ENCODE data around the gene PTPRJ. TPM values are rescaled to one million over a fixed set of nuclear protein-coding genes. Genes with fewer than 3 reads are reported as not detected.

PTPRJ gene
- polyA plus RNA-seq, 1 donor (not counting 4 experiments of a cell fraction or from before 2014, with no cell fraction given) = 0.84 TPM

- H2AFZ ChIP-seq (ENCODE audit: control insufficient read depth, low read length) = no peak overlapping the region
- no peaks in the 10 kb centered on the region for H3K79me2 ChIP-seq (ENCODE audit: control insufficient read depth, insufficient read depth, low read length)
- TF ChIP-seq CTCF (optimal IDR thresholded peaks at IDR 0.05 in 1 of 3, IDR thresholded peaks at IDR 0.05 in 1 of 3, conservative IDR thresholded peaks at IDR 0.05 in 1 of 3; ENCODE audit: extremely low read depth in 1 of 3, insufficient read depth in 2 of 3, low read length in 3 of 3) = no peak
- no peak for TF ChIP-seq EZH2 (IDR thresholded peaks at IDR 0.05; ENCODE audit: low read length)
- no peak for FAIRE-seq
- no peaks in the 10 kb centered on the region for H4K20me1 ChIP-seq (ENCODE audit: control insufficient read depth, extremely low read depth, insufficient read depth, low read length)
- dilution Hi-C loops (cut with MboI; ENCODE audit: extremely low pct_ligation_motif_present, low sequenced_read_pairs) = no loop called here
- no peaks in the 10 kb centered on the region for H3K9me3 ChIP-seq (ENCODE audit: control insufficient read depth, low read depth, low read length)
- H3K4me3 ChIP-seq (ENCODE audit: control insufficient read depth in 2 of 3, extremely low read depth in 1 of 3, insufficient read depth in 2 of 3, low read depth in 1 of 3, low read length in 3 of 3) = no peak overlapping the region
- H3K9ac ChIP-seq (ENCODE audit: control insufficient read depth, extremely low read depth, insufficient read depth, low read length) = no peak overlapping the region
- H3K9me1 ChIP-seq (ENCODE audit: control insufficient read depth, extremely low read depth, insufficient read depth, low read length) = no peaks in the 10 kb centered on the region
- no peak overlapping the region for H3K27ac ChIP-seq (ENCODE audit: control insufficient read depth, insufficient read depth, low read length)
- no peaks in the 10 kb centered on the region for H3K4me1 ChIP-seq (ENCODE audit: control insufficient read depth, extremely low read depth, insufficient read depth, low read length)
- H3K36me3 ChIP-seq (ENCODE audit: control insufficient read depth in 2 of 2, extremely low read depth in 1 of 2, insufficient read depth in 2 of 2, low read length in 2 of 2) = no peaks in the 10 kb centered on the region
- H3K4me2 ChIP-seq (ENCODE audit: control insufficient read depth, extremely low read depth, insufficient read depth, low read depth, low read length) = no peak overlapping the region
- DNase-seq (ENCODE audit: low read depth, low spot score) = no peak
- H3K27me3 ChIP-seq (ENCODE audit: control insufficient read depth, extremely low read depth, insufficient read depth, low read length) = no peaks in the 10 kb centered on the region
Measured at GRCh38 chr11:48091426-48092102, 111.2 kb downstream of the PTPRJ start.

GRCh38 chr11:48093323-48093722 is 113.0 kb downstream of the PTPRJ start:
- Histone ChIP-seq H3K9me1 (ENCODE audit: control insufficient read depth, extremely low read depth, insufficient read depth, low read length) (no peaks in the 10 kb centered on the region), H3K4me3 (ENCODE audit: control insufficient read depth in 2 of 3, extremely low read depth in 1 of 3, insufficient read depth in 2 of 3, low read depth in 1 of 3, low read length in 3 of 3) (no peak overlapping the region), H3K27me3 (ENCODE audit: control insufficient read depth, extremely low read depth, insufficient read depth, low read length) (no peaks in the 10 kb centered on the region), H3K4me1 (ENCODE audit: control insufficient read depth, extremely low read depth, insufficient read depth, low read length) (peaks cover 3% of the 10 kb centered on the region), H3K27ac (ENCODE audit: control insufficient read depth, insufficient read depth, low read length) (no peak overlapping the region), H4K20me1 (ENCODE audit: control insufficient read depth, extremely low read depth, insufficient read depth, low read length) (no peaks in the 10 kb centered on the region), H3K79me2 (ENCODE audit: control insufficient read depth, insufficient read depth, low read length) (no peaks in the 10 kb centered on the region), H3K36me3 (ENCODE audit: control insufficient read depth in 2 of 2, extremely low read depth in 1 of 2, insufficient read depth in 2 of 2, low read length in 2 of 2) (no peaks in the 10 kb centered on the region), H3K9me3 (ENCODE audit: control insufficient read depth, low read depth, low read length) (no peaks in the 10 kb centered on the region), H2AFZ (ENCODE audit: control insufficient read depth, low read length) (no peak overlapping the region), H3K9ac (ENCODE audit: control insufficient read depth, extremely low read depth, insufficient read depth, low read length) (no peak overlapping the region), H3K4me2 (ENCODE audit: control insufficient read depth, extremely low read depth, insufficient read depth, low read depth, low read length) (no peak overlapping the region)
- no peak for TF ChIP-seq CTCF (optimal IDR thresholded peaks at IDR 0.05 in 1 of 3, IDR thresholded peaks at IDR 0.05 in 1 of 3, conservative IDR thresholded peaks at IDR 0.05 in 1 of 3; ENCODE audit: extremely low read depth in 1 of 3, insufficient read depth in 2 of 3, low read length in 3 of 3)
- TF ChIP-seq EZH2 (IDR thresholded peaks at IDR 0.05; ENCODE audit: low read length) = no peak
- dilution Hi-C loops (cut with MboI; ENCODE audit: extremely low pct_ligation_motif_present, low sequenced_read_pairs) = no loop called here
- no peak for FAIRE-seq
- DNase-seq (ENCODE audit: low read depth, low spot score) = no peak
